Peyer's patch (tissue), 4 donors: ENCODE data around the gene UBL7. TPM values are rescaled to one million over a fixed set of nuclear protein-coding genes. Genes with fewer than 3 reads are reported as not detected.
"Not testable (repeated sequence)": the region's sequence is repeated elsewhere in the genome, so short reads cannot be mapped to it uniquely, and the experiment has no call there.

ENCODE experiments used
- DNase-seq, 3 donors: peaks; one replicate each; pipeline ENCODE4 v3.0.0-alpha.2; 2017 to 2019
- H3K27ac ChIP-seq, 4 donors: fragments of 200-600 bp; sonication (generic); one replicate each; pipeline ENCODE4 v1.5.1; 2016 to 2019
- H3K27me3 ChIP-seq, 2 donors: fragments of 200-600 bp; sonication (generic); one replicate each; pipeline ENCODE4 v1.5.1; 2019
- H3K36me3 ChIP-seq, 3 donors: fragments of 200-600 bp; sonication (generic); one replicate each; pipeline ENCODE4 v1.5.1; 2016 to 2019
- H3K4me1 ChIP-seq, 4 donors: fragments of 200-600 bp; sonication (generic); one replicate each; pipeline ENCODE4 v1.5.1; 2016 to 2019
- H3K4me3 ChIP-seq, 4 donors: fragments of 200-600 bp; sonication (generic); 1 replicate in 3 of 4; 2 replicates in 1 of 4; pipeline ENCODE4 v1.5.1; 2016 to 2019; ENCODE audit warnings: mild to moderate bottlenecking in 1 of 4
- H3K9me3 ChIP-seq, 4 donors: fragments of 200-600 bp; sonication (generic); one replicate each; pipeline ENCODE4 v1.5.1; 2016 to 2019; ENCODE audit warnings: mild to moderate bottlenecking in 1 of 4
- CTCF ChIP-seq, 6 experiments: fragments of 450-650 bp in 4 of 6; fragments of 200-600 bp in 2 of 6; sonication (generic) in 1 of 6; IDR thresholded peaks; one replicate each; pipeline ENCODE4 v1.5.1; 2017 to 2019; ENCODE audit warnings: antibody characterized with exemption in 6 of 6, mild to moderate bottlenecking in 3 of 6, moderate library complexity in 1 of 6
- POLR2A ChIP-seq, 2 donors: fragments of 450-650 bp; IDR thresholded peaks; one replicate each; pipeline ENCODE4 v1.5.1; 2017; ENCODE audit warnings: antibody characterized with exemption in 2 of 2, mild to moderate bottlenecking in 2 of 2, moderate library complexity in 2 of 2
- total RNA-seq, 4 donors: library from RNA; depleted of rRNA; stranded (reverse); fragments of >200 nt; gene quantifications; one replicate each; pipeline ENCODE4 v1.1.0, GENCODE V29; 2016

The UBL7 gene
- total RNA-seq, 4 donors from 2014 or later: 22.3 to 39.6 (median 32.6) TPM

- Histone ChIP-seq H3K36me3 (peaks cover 0 to 6% (median 0%) of the 10 kb centered on the region in 3 donors), H3K4me3 (peak overlapping the region; percentile 64 to 92 (median 75)), H3K27ac (peak overlapping the region in 1 of 4 donors; percentile 75), H3K27me3 (no peaks in the 10 kb centered on the region), H3K4me1 (peaks cover 0 to 15% (median 0%) of the 10 kb centered on the region in 4 donors), H3K9me3 (no peaks in the 10 kb centered on the region)
- no peak for DNase-seq
- TF ChIP-seq POLR2A (IDR thresholded peaks at IDR 0.05) (no peak), CTCF (IDR thresholded peaks at IDR 0.05) (no peak)
These were observed 1.0 kb upstream of the UBL7 start for GRCh38 chr15:74461847-74462511.

- Histone ChIP-seq H3K9me3 (no peaks in the 10 kb centered on the region), H3K27me3 (no peaks in the 10 kb centered on the region), H3K27ac (peak overlapping the region in 2 of 4 donors; percentile 81 to 83), H3K36me3 (peaks cover 0 to 10% (median 0%) of the 10 kb centered on the region in 3 donors), H3K4me1 (peaks cover 0 to 15% (median 0%) of the 10 kb centered on the region in 4 donors), H3K4me3 (peak overlapping the region; percentile 64 to 92 (median 75))
- TF ChIP-seq CTCF (IDR thresholded peaks at IDR 0.05) (no peak), POLR2A (IDR thresholded peaks at IDR 0.05) (no peak)
- DNase-seq: no peak
These were observed 662 bp downstream of the UBL7 start for GRCh38 chr15:74460298-74460697.

DNA sequence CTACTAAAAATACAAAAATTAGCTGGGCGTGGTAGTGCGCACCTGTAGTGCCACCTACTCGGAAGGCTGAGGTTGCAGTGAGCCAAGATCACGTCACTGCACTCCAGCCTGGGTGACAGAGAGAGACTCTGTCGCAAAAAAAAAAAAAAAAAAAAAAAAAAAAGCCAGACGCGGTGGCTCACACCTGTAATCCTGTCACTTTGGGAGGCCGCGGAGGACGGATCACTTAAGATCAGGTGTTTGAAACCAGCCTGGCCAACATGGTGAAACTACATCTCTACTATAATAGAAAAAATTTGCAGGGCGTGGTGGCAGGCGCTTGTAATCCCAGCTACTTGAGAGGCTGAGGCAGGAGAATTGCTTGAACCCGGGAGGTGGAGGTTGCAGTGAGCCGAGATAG is 1.2 kb downstream of the UBL7 start:
- not testable (repeated sequence) for H3K9me3 ChIP-seq

DNA sequence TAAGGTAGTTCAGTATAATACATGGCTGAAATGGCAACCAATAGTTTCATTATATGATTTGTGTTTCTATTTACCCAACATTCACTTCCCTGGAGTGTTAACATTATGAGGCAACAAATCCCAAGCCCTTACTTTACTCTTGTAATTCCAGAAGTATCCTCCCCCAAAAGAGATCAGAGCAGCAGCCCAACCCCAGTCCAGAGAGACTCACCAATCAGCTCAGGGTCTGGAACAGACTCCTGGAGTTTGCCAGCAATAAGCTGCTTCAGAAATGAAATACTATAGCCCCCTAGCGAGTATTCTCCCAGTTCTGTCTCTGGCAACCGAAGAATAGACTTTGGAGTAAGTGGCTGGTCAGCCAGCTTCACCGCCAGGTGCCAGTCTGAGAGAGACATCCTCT is 2.5 kb downstream of the UBL7 start:
- DNase-seq: no peak
- Histone ChIP-seq H3K36me3 (peaks cover 0 to 20% (median 0%) of the 10 kb centered on the region in 3 donors), H3K9me3 (no peaks in the 10 kb centered on the region), H3K27me3 (no peaks in the 10 kb centered on the region), H3K27ac (no peak overlapping the region), H3K4me3 (no peak overlapping the region), H3K4me1 (peaks cover 0 to 15% (median 0%) of the 10 kb centered on the region in 4 donors)
- TF ChIP-seq POLR2A (IDR thresholded peaks at IDR 0.05) (no peak), CTCF (IDR thresholded peaks at IDR 0.05) (no peak)

More for the DNA sequence above, 1.2 kb downstream of the UBL7 start:
- peaks cover 0 to 15% (median 0%) of the 10 kb centered on the region in 4 donors for H3K4me1 ChIP-seq
- peak overlapping the region in 2 of 4 donors; percentile 81 to 83 for H3K27ac ChIP-seq
- DNase-seq, H3K27me3 ChIP-seq: not testable (repeated sequence)
- H3K36me3 ChIP-seq: peaks cover 0 to 10% (median 0%) of the 10 kb centered on the region in 3 donors
- peak overlapping the region in 1 of 4 donors; percentile 92 for H3K4me3 ChIP-seq

GRCh38 chr15:74457036-74457435 is 3.9 kb downstream of the UBL7 start:
- peaks cover 0 to 33% (median 0%) of the 10 kb centered on the region in 3 donors for H3K36me3 ChIP-seq
- H3K4me3 ChIP-seq, DNase-seq, H3K27me3 ChIP-seq, H3K4me1 ChIP-seq, H3K9me3 ChIP-seq, H3K27ac ChIP-seq: not testable (repeated sequence)

DNA sequence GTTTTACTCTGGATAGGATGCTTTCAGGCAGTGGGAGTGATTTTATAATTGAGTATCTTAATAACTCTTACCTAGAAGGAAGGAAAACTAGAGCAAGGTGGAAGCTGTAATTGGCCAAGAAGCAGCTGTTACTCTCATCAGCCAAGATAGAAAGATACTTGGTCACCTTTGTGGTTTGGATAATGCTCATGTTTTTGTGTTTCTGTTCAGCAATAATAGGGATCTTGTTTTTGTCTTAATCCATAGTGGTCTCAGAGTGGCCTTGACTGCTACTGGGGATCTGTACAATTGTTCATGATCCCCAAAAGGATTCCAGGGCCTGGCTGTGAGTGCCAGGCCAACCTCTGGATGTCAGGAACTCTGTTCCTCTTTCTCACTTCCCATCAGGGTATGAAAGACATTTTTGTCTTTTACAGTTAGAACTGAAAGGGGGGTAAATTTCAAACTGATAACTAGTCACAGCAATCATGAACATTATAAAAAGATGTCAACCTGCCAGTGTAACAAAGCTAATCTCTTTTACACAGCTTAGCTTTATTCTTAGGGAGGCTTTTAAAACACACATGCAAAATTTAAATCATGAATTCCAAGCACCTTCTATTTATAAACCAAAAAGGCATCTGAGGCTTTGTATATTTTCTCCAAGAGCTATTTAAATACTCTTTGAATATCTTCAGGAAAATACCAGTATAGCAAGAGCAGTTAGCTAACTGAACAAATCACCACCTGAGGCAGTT is 6.0 kb downstream of the UBL7 start:
- Histone ChIP-seq H3K27ac (no peak overlapping the region), H3K4me3 (no peak overlapping the region), H3K4me1 (peaks cover 0 to 1% (median 0%) of the 10 kb centered on the region in 4 donors), H3K27me3 (no peaks in the 10 kb centered on the region), H3K36me3 (peaks cover 0 to 45% (median 0%) of the 10 kb centered on the region in 3 donors), H3K9me3 (no peaks in the 10 kb centered on the region)
- no peak for TF ChIP-seq POLR2A (IDR thresholded peaks at IDR 0.05)
- no peak for TF ChIP-seq CTCF (IDR thresholded peaks at IDR 0.05)
- no peak for DNase-seq
